SK-N-SH (cell line): ENCODE data around the gene WDR11. TPM values are rescaled to one million over a fixed set of nuclear protein-coding genes. Genes with fewer than 3 reads are reported as not detected.

ENCODE experiments used
- CTCF ChIA-PET: fragments of 300-600, 350-600 bp; formaldehyde crosslinking; extraction: SDS; loops from one replicate; lab custom pipeline; 2021; lab: Yijun Ruan, JAX
- POLR2A ChIA-PET: fragments of 350-600 bp; sonication (Branson Sonifier 250); formaldehyde crosslinking; extraction: SDS; loops from one replicate; lab custom pipeline; 2020; ENCODE audit warnings: antibody characterized with exemption, inconsistent platforms; lab: Yijun Ruan, JAX
- DNase-seq: peaks from one replicate; pipeline ENCODE4 v3.0.0; 2012
- H2AFZ ChIP-seq: fragments of 200-600 bp; sonication (generic); 2 replicates; pipeline ENCODE4 v1.8.1; 2016; ENCODE audit warnings: antibody characterized with exemption, mild to moderate bottlenecking, low read depth
- H3F3A ChIP-seq: fragments of 200-600 bp; sonication (generic); replicated peaks from 2 replicates; pipeline ENCODE3; 2016; ENCODE audit warnings: antibody characterized with exemption, mild to moderate bottlenecking; ENCODE audit not compliant: insufficient read depth
- H3K27ac ChIP-seq, 2 experiments: fragments of 200-500 bp in 1 of 2; fragments of 200-600 bp in 1 of 2; sonication (Bioruptor generic) in 1 of 2; sonication (generic), shearing (Covaris generic) in 1 of 2; 2 replicates each; pipeline versions ENCODE4 v1.5.1 to v1.6.1; 2014 to 2016; ENCODE audit warnings: low read depth in 2 of 2, inconsistent platforms in 1 of 2, low read length in 1 of 2, mild to moderate bottlenecking in 1 of 2, mixed read lengths in 1 of 2
- H3K27me3 ChIP-seq: fragments of 200-600 bp; sonication (generic), shearing (Covaris generic); 2 replicates; pipeline ENCODE4 v1.6.1; 2016; ENCODE audit warnings: mixed run types; ENCODE audit not compliant: insufficient read depth
- H3K36me3 ChIP-seq, 2 experiments: fragments of 200-500 bp in 1 of 2; fragments of 200-600 bp in 1 of 2; sonication (Bioruptor generic) in 1 of 2; sonication (generic) in 1 of 2; replicated peaks in 1 of 2; 2 replicates each; pipeline versions ENCODE3 to v1.5.1; 2014 to 2016; ENCODE audit warnings: low read length in 1 of 2, mild to moderate bottlenecking in 1 of 2; ENCODE audit not compliant: insufficient read depth in 2 of 2, control insufficient read depth in 1 of 2
- H3K4me1 ChIP-seq, 2 experiments: fragments of 200-500 bp in 1 of 2; fragments of 200-600 bp in 1 of 2; sonication (Bioruptor generic) in 1 of 2; sonication (generic), shearing (Covaris generic) in 1 of 2; 2 replicates each; pipeline versions ENCODE4 v1.5.1 to v1.6.1; 2014 to 2016; ENCODE audit warnings: low read depth in 1 of 2, low read length in 1 of 2, mixed run types in 1 of 2; ENCODE audit not compliant: insufficient read depth in 2 of 2, control insufficient read depth in 1 of 2
- H3K4me2 ChIP-seq: fragments of 200-600 bp; sonication (generic), shearing (Covaris generic); 2 replicates; pipeline ENCODE4 v1.6.1; 2017; ENCODE audit warnings: mixed run types
- H3K4me3 ChIP-seq, 2 experiments: fragments of 200-500 bp in 1 of 2; fragments of 200-600 bp in 1 of 2; sonication (Bioruptor generic) in 1 of 2; sonication (generic), shearing (Covaris generic) in 1 of 2; 2 replicates each; pipeline versions ENCODE4 v1.5.1 to v1.8.1; 2014 to 2016; ENCODE audit warnings: low read depth in 2 of 2, inconsistent platforms in 1 of 2, low read length in 1 of 2, mild to moderate bottlenecking in 1 of 2, mixed read lengths in 1 of 2, moderate library complexity in 1 of 2
- H3K79me2 ChIP-seq: fragments of 200-600 bp; sonication (generic); 2 replicates; pipeline ENCODE4 v1.8.1; 2017; ENCODE audit warnings: mild to moderate bottlenecking; ENCODE audit not compliant: insufficient read depth
- H3K9ac ChIP-seq: fragments of 200-600 bp; sonication (generic); 2 replicates; pipeline ENCODE4 v1.6.1; 2017; ENCODE audit warnings: mixed run types
- H3K9me2 ChIP-seq: fragments of 200-600 bp; sonication (generic); 2 replicates; pipeline ENCODE4 v1.6.1; 2017; ENCODE audit warnings: mixed run types
- H3K9me3 ChIP-seq: fragments of 200-600 bp; sonication (generic); 2 replicates; pipeline ENCODE4 v1.6.1; 2017; ENCODE audit warnings: mixed run types, mild to moderate bottlenecking, moderate library complexity
- H4K20me1 ChIP-seq: fragments of 200-600 bp; sonication (generic); 2 replicates; pipeline ENCODE4 v1.6.1; 2017; ENCODE audit warnings: mild to moderate bottlenecking, mixed run types; ENCODE audit not compliant: insufficient read depth
- CHD2 ChIP-seq: fragments of 150-350 bp; IDR thresholded peaks from 2 replicates; pipeline ENCODE4 v1.6.1; 2018; ENCODE audit warnings: low read length; ENCODE audit not compliant: partially characterized antibody
- CTCF ChIP-seq: fragments of 200-600 bp; sonication (generic); IDR thresholded peaks from 2 replicates; pipeline ENCODE4 v1.6.1; 2017; ENCODE audit warnings: antibody characterized with exemption, mild to moderate bottlenecking, moderate library complexity
- FOSL2 ChIP-seq: IDR thresholded peaks from 2 replicates; pipeline ENCODE4 v1.4.0; 2012; ENCODE audit warnings: low read depth, mild to moderate bottlenecking, moderate library complexity, borderline replicate concordance
- FOXJ3 ChIP-seq: sonication (generic); formaldehyde crosslinking; IDR thresholded peaks from 2 replicates; pipeline ENCODE4 v1.5.1; 2020; ENCODE audit warnings: mild to moderate bottlenecking, missing genetic modification reagents
- FOXM1 ChIP-seq: IDR thresholded peaks from 2 replicates; pipeline ENCODE4 v1.4.0; 2012; ENCODE audit warnings: low read depth, mild to moderate bottlenecking
- IRF3 ChIP-seq: fragments of 150-350 bp; IDR thresholded peaks from 2 replicates; pipeline ENCODE4 v1.6.1; 2016; ENCODE audit warnings: mild to moderate bottlenecking, low read depth, low read length
- RAD21 ChIP-seq: IDR thresholded peaks from 2 replicates; pipeline ENCODE4 v1.6.1; 2012; ENCODE audit warnings: mild to moderate bottlenecking, low read length
- REST ChIP-seq: IDR thresholded peaks from 2 replicates; pipeline ENCODE4 v1.6.1; 2012; ENCODE audit warnings: mild to moderate bottlenecking, low read depth, low read length, moderate library complexity
- RXRA ChIP-seq: IDR thresholded peaks from 2 replicates; pipeline ENCODE4 v1.4.0; 2012; ENCODE audit warnings: low read depth, mild to moderate bottlenecking, borderline replicate concordance
- SIN3A ChIP-seq: IDR thresholded peaks from 2 replicates; pipeline ENCODE4 v1.6.1; 2012; ENCODE audit warnings: low read depth, mild to moderate bottlenecking, low read length, moderate library complexity, borderline replicate concordance
- SMC3 ChIP-seq: IDR thresholded peaks from 2 replicates; pipeline ENCODE4 v1.6.1; 2012; ENCODE audit warnings: low read depth, low read length, improper control_type of control experiment
- TCF12 ChIP-seq: IDR thresholded peaks from 2 replicates; pipeline ENCODE4 v1.4.0; 2012
- USF2 ChIP-seq: fragments of 150-350 bp; IDR thresholded peaks from 2 replicates; pipeline ENCODE4 v1.6.1; 2017; ENCODE audit warnings: antibody characterized with exemption, low read length, low read depth, borderline replicate concordance
- polyA plus RNA-seq, 3 experiments: library from polyadenylated mRNA; depleted of rRNA; stranded (reverse); fragments of >200 nt; gene quantifications; 2 replicates each; pipeline ENCODE4 v1.2.3, GENCODE V29; 2012

Gene WDR11
- polyA plus RNA-seq, 1 of the 3 experiments (the other 2 are of a cell fraction): 35.1 TPM

- TF ChIP-seq REST: no peak
- TF ChIP-seq CHD2: no peak
- no peak for TF ChIP-seq SMC3
- no peak for TF ChIP-seq FOXJ3 (CRISPR knock-in tag)
These were observed 10.2 kb downstream of the WDR11 start (continued) for GRCh38 chr10:120861178-120861855.

- Histone ChIP-seq H3F3A (peaks cover 11% of the 10 kb centered on the region), H3K4me2 (no peak overlapping the region), H3K9me3 (no peaks in the 10 kb centered on the region), H2AFZ (no peak overlapping the region), H3K4me1 (no peaks in the 10 kb centered on the region), H3K9ac (no peak overlapping the region), H3K4me3 (no peak overlapping the region), H3K27me3 (no peaks in the 10 kb centered on the region), H3K9me2 (no peaks in the 10 kb centered on the region), H3K27ac (no peak overlapping the region), H3K79me2 (no peaks in the 10 kb centered on the region), H3K36me3 (peaks cover 65 to 83% of the 10 kb centered on the region in 2 experiments), H4K20me1 (no peaks in the 10 kb centered on the region)
- DNase-seq: no peak
- CTCF ChIA-PET: interaction anchor here (0.8 kb wide), 1 partner anchor 10 kb away, joined by 3 read pairs; no protein-coding TSS in a partner anchor
- TF ChIP-seq FOXM1 (no peak), CHD2 (no peak), SIN3A (no peak), RXRA (no peak), FOSL2 (no peak), TCF12 (no peak), CTCF (no peak), USF2 (no peak), REST (no peak), RAD21 (no peak), IRF3 (no peak)
- POLR2A ChIA-PET: no interaction called here
These were observed 22.6 kb downstream of the WDR11 start for GRCh38 chr10:120873741-120874140.
